ENCODE measurements around the gene STX1A. TPM values are rescaled to one million over a fixed set of nuclear protein-coding genes. Genes with fewer than 3 reads are reported as not detected.

The STX1A gene
- polyA plus RNA-seq, 2 of the 4 experiments (the other 2 are of a cell fraction): 49.2 to 81.7 TPM

DNA sequence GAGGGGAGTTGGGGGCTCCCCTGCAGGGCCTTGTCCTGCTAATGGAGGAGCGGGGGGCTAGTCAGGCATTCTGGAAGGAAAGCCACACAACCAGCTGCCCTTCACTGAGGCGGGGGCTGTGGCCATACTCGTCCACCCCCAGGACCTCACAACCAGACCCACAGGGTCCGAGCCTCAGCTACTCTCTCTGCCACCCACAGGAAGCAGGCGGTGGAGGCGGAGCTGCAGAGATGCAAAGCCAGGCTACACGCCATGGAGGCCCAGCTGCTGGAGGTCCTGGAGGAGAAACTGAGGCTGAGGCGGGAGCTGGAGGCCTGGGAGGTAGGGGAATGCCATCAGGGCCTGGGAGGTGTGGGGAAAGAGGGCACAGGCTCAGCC, 16.0 kb upstream of the STX1A start (continued):
- TF ChIP-seq, protein P1, sequence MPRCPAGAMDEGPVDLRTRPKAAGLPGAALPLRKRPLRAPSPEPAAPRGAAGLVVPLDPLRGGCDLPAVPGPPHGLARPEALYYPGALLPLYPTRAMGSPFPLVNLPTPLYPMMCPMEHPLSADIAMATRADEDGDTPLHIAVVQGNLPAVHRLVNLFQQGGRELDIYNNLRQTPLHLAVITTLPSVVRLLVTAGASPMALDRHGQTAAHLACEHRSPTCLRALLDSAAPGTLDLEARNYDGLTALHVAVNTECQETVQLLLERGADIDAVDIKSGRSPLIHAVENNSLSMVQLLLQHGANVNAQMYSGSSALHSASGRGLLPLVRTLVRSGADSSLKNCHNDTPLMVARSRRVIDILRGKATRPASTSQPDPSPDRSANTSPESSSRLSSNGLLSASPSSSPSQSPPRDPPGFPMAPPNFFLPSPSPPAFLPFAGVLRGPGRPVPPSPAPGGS (IDR thresholded peaks at IDR 0.05): no peak

DNA sequence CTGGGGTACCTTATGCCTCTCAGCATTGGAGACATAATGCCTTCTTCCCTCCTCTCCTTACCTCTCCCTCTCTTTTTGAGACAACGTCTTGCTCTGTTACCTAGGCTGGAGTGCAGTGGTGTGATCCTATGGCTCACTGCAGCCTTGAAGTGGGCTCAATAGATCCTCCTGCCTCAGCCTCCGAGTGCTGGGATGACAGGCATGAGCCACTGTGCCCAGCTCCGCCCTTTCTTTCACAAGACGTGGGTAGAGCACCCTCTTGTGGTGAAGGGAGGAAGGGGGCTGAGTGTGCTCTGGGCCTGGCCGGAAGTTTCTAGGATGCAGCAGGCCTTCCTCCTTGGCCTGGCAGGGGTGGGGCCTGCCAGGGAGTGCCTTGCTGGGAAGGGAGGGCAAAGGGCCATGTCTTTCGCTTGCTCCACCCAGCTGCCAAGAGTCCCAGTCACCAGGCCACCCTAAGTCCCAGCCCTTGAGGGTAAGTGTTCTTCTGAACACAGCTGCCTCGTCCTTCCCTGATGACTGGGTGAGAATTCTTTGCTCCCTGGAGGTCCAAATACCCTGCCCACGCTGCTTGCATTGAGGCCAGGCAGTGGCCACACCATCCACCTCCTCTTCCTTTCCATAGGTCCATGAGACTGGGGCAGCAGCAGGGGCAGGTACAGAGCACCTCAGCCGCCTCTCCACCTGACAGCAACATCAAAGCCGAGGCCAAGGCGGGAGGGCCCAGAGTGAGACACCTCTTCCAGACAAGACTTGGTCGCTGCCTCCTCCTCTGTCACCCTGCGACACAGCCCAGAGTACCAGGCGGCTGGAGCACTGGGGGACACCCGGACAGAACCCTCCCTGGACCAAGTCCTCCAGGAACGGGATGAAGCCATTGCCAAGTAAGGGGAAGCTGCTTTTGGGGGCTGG, 15.4 kb upstream of the STX1A start:
- peaks cover 14% of the 10 kb centered on the region for H3K4me1 ChIP-seq
- FAIRE-seq: no peak
- POLR2A ChIA-PET: interaction anchor here (0.6 to 1.2 kb wide), 3 partner anchors 119 to 169 kb away, joined by 3 read pairs; no protein-coding TSS in a partner anchor
- peak overlapping the region; percentile 57 to 82; a peak in 5 of 6 replicates for H3K27ac ChIP-seq
- DNase-seq (ENCODE audit: low read depth in 1 of 2, low spot score in 1 of 2): peak; percentile 80 to 94
- H3K4me3 ChIP-seq: no peak overlapping the region
- peak; percentile 74 to 80 for ATAC-seq
- no peaks in the 10 kb centered on the region for H3K9me3 ChIP-seq
- CTCF ChIA-PET: interaction anchor here (0.6 to 12.2 kb wide), 74 partner anchors 9 to 562 kb away, joined by 3 to 273 read pairs (median 4); partner anchors contain the start of genes BAZ1B, MLXIPL, STX1A and TBL2
- H3K4me2 ChIP-seq: peak overlapping the region; percentile 17
- TF ChIP-seq POLR2AphosphoS2 (conservative IDR thresholded peaks at IDR 0.05; ENCODE audit: low read length) (peak; percentile 82; the same call in 1 of the 2 replicates), SMC3 (IDR thresholded peaks at IDR 0.05) (peak; percentile 87), POLR2A (IDR thresholded peaks at IDR 0.05; ENCODE audit: low read length) (0 out of 2 replicates have a peak, but pooled peaks have one; percentile 27), KDM1A (IDR thresholded peaks at IDR 0.05; ENCODE audit: low read depth) (no peak), JUN (IDR thresholded peaks at IDR 0.05) (peak in 1 of 2 experiments; percentile 51; a peak in 1 of 5 replicates), CEBPB (IDR thresholded peaks at IDR 0.05) (peak in 1 of 2 experiments; percentile 52; a peak in 1 of 4 replicates), NFE2L2 (conservative IDR thresholded peaks at IDR 0.05; ENCODE audit: low read length) (no peak), RNF2 (IDR thresholded peaks at IDR 0.05; ENCODE audit: borderline replicate concordance, low read depth) (no peak), FOSL2 (IDR thresholded peaks at IDR 0.05) (no peak), FOSL2 (CRISPR knock-in tag; IDR thresholded peaks at IDR 0.05) (0 out of 2 replicates have a peak, but pooled peaks have one; percentile 30), RAD21 (conservative IDR thresholded peaks at IDR 0.05 in 1 of 2, IDR thresholded peaks at IDR 0.05 in 1 of 2) (peak; percentile 94 to 96), RARB (CRISPR knock-in tag; IDR thresholded peaks at IDR 0.05) (no peak), HOXA7 (CRISPR knock-in tag; IDR thresholded peaks at IDR 0.05) (0 out of 2 replicates have a peak, but pooled peaks have one; percentile 53), TFCP2L1 (CRISPR knock-in tag; IDR thresholded peaks at IDR 0.05) (0 out of 2 replicates have a peak, but pooled peaks have one; percentile 23)
- TF ChIP-seq, protein P2, sequence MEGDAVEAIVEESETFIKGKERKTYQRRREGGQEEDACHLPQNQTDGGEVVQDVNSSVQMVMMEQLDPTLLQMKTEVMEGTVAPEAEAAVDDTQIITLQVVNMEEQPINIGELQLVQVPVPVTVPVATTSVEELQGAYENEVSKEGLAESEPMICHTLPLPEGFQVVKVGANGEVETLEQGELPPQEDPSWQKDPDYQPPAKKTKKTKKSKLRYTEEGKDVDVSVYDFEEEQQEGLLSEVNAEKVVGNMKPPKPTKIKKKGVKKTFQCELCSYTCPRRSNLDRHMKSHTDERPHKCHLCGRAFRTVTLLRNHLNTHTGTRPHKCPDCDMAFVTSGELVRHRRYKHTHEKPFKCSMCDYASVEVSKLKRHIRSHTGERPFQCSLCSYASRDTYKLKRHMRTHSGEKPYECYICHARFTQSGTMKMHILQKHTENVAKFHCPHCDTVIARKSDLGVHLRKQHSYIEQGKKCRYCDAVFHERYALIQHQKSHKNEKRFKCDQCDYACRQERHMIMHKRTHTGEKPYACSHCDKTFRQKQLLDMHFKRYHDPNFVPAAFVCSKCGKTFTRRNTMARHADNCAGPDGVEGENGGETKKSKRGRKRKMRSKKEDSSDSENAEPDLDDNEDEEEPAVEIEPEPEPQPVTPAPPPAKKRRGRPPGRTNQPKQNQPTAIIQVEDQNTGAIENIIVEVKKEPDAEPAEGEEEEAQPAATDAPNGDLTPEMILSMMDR (IDR thresholded peaks at IDR 0.05): peak; percentile 87
- TF ChIP-seq, protein P3, sequence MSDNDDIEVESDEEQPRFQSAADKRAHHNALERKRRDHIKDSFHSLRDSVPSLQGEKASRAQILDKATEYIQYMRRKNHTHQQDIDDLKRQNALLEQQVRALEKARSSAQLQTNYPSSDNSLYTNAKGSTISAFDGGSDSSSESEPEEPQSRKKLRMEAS (IDR thresholded peaks at IDR 0.05): peak; percentile 75; the same call in 1 of the 2 replicates
- 32% methylated on average over 8 of the region's 16 CpGs for WGBS (ENCODE audit: missing lambda C conversion rate)

DNA sequence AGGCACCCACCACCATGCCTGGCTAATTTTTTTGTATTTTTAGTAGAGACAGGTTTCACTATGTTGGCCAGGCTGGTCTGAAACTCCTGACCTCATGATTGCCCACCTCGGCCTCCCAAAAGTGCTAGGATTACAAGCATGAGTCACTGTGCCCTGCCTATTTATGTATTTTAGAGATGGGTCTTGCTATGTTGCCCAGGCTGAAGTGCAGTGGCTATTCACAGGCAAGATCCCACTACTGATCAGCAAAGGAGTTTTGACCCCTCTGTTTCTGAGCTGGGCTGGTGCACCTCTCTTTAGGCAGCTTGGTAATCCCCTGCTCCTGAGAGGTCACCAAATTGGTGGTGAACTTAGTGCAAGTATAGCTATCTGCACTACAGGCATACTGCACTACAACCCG, 12.9 kb upstream of the STX1A start:
- H3K4me1 ChIP-seq: peaks cover 8% of the 10 kb centered on the region
- FAIRE-seq (no peak), ATAC-seq (no peak), DNase-seq (ENCODE audit: low read depth in 1 of 2, low spot score in 1 of 2) (no peak)
- ChIA-PET CTCF (interaction anchor here (0.6 to 12.2 kb wide), 6 partner anchors 11 to 123 kb away, joined by 3 to 273 read pairs (median 46); partner anchors contain the start of gene STX1A), POLR2A (interaction anchor here (0.7 kb wide), 1 partner anchor 104 kb away, joined by 4 read pairs; no protein-coding TSS in a partner anchor)
- WGBS (ENCODE audit: missing lambda C conversion rate): 59% methylated on average over 2 of the region's 2 CpGs
- no peak overlapping the region for H3K27ac ChIP-seq
- TF ChIP-seq ZFP36 (IDR thresholded peaks at IDR 0.05; ENCODE audit: borderline replicate concordance, partially characterized antibody): no peak
- TF ChIP-seq ZSCAN20 (CRISPR knock-in tag; IDR thresholded peaks at IDR 0.05): no peak
- no peak for TF ChIP-seq HOXB13 (CRISPR knock-in tag; IDR thresholded peaks at IDR 0.05; ENCODE audit: low read depth)
- no peak for TF ChIP-seq TFCP2L1 (CRISPR knock-in tag; IDR thresholded peaks at IDR 0.05)
- no peak for TF ChIP-seq CEBPB (IDR thresholded peaks at IDR 0.05)
- no peak for TF ChIP-seq MYC (IDR thresholded peaks at IDR 0.05; ENCODE audit: borderline replicate concordance, low read length)
- TF ChIP-seq RCOR1 (IDR thresholded peaks at IDR 0.05; ENCODE audit: low read depth, low read length): no peak
- no peak for TF ChIP-seq KDM5A (IDR thresholded peaks at IDR 0.05)
- TF ChIP-seq ZC3H11A (IDR thresholded peaks at IDR 0.05): no peak
- no peak for TF ChIP-seq BHLHE40 (IDR thresholded peaks at IDR 0.05; ENCODE audit: low read depth, low read length)
- TF ChIP-seq MAFK (IDR thresholded peaks at IDR 0.05; ENCODE audit: partially characterized antibody): no peak
- TF ChIP-seq, protein P4, sequence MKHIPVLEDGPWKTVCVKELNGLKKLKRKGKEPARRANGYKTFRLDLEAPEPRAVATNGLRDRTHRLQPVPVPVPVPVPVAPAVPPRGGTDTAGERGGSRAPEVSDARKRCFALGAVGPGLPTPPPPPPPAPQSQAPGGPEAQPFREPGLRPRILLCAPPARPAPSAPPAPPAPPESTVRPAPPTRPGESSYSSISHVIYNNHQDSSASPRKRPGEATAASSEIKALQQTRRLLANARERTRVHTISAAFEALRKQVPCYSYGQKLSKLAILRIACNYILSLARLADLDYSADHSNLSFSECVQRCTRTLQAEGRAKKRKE (CRISPR knock-in tag; IDR thresholded peaks at IDR 0.05; ENCODE audit: low read depth): no peak
- TF ChIP-seq HOXB5 (CRISPR knock-in tag; IDR thresholded peaks at IDR 0.05): no peak
- TF ChIP-seq, protein P2 (IDR thresholded peaks at IDR 0.05): no peak
- H3K4me3 ChIP-seq: no peak overlapping the region
- H3K4me2 ChIP-seq: no peak overlapping the region
- H3K9me3 ChIP-seq: no peaks in the 10 kb centered on the region

All from A549 (cell line).